Glomerular visceral epithelial cell (primary cell): Measurements from ENCODE around the gene NUDC.
"Not testable (repeated sequence)": the region's sequence is repeated elsewhere in the genome, so short reads cannot be mapped to it uniquely, and the experiment has no call there.

Experiments used
- DNase-seq: peaks from one replicate; pipeline ENCODE4 v3.0.0-alpha.2; 2016; ENCODE audit errors: extremely low spot score

Gene NUDC

DNA sequence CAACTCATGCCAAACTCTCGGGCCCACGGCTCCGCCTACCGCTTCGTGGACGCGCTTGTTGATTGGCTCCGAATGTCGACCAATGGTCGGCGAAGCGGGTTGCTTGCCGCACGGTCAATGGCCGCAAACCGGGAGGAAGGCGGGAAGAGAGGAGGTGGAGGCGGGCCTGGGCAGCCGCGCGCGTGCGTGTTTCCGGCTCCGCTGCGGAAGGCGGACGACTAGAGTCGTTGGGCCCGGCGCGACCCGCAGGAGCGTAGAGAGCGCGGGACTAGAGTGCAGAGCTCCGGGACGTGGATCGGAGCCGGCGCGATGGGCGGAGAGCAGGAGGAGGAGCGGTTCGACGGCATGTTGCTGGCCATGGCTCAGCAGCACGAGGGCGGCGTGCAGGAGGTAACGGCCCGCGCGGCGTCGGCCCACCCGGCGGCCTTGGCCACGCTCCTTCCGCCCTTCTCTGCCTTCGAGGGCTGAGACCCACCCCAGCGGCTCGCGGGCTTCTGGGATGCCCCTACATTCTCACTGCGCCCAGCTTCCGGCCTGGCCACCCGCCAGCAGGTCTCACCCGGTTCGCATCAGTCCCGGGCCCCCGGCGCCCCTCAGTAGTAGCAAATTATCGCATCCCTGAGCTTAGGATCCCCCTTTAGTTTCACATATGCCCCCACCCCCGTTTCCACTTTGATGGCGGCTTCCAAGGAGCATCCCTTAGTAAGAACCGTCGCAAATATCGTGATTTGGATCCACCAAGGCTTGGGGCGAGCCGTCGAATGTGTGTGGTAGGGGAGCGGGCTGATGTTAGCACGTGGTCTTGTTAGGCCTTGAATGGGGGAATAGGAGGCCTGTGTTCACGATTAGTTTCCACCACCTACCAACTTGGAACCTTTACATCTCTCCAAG lies at the start of gene NUDC:
Gene NUDC (plus strand): TSS at position 204 of the 891 bp plus-strand sequence. CDS start 106 bp downstream, at position 310.
- peak; percentile 97 for DNase-seq

DNA sequence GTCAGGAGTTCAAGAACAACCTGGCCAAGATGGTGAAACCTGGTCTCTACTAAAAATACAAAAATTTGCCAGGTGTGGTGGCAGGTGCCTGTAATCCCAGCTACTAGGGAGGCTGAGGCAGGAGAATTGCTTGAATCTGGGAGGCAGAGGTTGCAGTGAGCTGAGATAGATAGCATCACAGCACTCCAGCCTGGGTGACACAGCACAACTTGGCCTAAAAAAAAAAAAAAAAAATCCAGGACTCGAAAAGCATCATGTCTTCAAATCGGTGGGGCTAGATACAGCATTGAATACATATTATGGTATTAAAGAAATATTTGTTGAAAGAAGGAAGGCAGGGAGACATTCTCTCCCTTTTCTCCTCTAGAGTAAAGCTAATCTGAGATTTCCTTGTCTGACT lies 48.4 kb upstream of the NUDC start:
- DNase-seq = not testable (repeated sequence)

DNA sequence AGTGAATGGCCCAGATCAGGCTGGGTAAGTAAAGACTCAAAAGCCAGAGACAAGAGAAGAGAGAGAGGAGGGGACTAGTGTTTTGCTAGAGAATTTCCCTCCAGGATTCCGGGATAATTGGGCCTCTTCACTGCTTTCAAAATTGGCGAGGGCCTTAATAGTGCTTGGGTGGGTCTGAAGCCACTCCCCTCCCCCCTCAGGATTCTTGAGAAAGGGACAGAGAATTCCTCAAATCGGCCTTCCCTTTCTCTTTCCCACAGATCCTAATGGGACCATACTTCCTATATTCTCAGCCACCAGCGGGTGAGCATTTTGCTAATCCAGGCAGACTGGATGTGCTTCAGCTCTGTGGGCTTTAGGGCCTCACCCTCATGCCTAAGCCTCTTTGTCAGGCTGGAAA lies 46.6 kb upstream of the NUDC start:
- no peak for DNase-seq

DNA sequence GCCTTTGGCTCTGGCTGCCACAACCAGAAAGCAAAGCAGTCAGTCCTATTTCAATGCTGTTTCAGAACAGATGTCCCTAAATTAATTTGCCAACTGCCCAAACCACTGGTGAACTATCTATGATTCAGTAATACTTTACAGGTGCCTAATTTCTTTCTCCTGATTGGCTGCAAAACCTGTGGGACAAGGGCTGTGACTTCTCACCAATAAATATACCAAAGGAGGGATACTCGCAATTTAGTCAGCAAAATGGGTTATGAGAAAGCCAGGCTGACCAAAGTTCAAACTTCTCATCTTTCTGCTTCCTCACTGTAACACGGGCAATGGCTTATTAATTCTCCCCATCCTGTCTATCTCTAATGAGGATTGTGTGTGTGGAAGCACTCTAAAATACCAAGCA lies 44.2 kb upstream of the NUDC start:
- DNase-seq = no peak

DNA sequence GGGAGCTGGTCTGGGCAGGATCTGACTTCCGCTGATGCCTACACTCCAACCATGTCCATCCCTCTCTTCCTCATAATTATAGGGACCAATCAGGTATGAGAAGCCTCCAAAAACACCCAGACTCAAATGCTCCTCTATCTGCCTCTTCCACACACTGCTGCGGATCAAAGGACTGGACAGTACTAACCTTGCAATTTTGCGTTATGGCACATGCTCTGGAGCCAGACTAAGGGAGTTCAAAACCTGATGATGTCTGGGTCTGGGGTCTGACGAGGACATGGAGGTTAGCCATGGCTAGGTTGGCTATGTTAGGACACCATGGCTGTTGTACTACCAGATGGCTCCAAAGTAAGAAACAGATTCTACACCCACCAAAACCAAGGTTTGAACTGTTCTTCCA lies 41.8 kb upstream of the NUDC start:
- no peak for DNase-seq

DNA sequence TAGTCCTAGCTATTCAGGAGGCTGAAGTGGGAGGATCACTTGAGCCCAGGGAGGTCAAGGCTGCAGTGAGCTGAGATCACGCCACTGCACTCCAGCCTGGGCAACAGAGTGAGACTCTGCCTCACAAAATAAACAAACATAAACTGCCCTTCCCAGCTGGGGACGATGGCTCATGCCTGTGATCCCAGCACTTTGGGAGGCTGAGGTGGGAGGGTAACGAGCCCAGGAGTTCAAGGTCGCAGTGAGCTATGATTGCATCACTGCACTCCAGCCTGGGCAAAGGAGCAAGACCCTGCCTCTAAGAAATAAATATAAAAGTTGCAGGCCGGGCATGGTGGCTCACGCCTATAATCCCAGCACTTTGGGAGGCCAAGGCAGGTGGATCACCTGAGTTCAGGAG lies 39.9 kb upstream of the NUDC start:
- not testable (repeated sequence) for DNase-seq

DNA sequence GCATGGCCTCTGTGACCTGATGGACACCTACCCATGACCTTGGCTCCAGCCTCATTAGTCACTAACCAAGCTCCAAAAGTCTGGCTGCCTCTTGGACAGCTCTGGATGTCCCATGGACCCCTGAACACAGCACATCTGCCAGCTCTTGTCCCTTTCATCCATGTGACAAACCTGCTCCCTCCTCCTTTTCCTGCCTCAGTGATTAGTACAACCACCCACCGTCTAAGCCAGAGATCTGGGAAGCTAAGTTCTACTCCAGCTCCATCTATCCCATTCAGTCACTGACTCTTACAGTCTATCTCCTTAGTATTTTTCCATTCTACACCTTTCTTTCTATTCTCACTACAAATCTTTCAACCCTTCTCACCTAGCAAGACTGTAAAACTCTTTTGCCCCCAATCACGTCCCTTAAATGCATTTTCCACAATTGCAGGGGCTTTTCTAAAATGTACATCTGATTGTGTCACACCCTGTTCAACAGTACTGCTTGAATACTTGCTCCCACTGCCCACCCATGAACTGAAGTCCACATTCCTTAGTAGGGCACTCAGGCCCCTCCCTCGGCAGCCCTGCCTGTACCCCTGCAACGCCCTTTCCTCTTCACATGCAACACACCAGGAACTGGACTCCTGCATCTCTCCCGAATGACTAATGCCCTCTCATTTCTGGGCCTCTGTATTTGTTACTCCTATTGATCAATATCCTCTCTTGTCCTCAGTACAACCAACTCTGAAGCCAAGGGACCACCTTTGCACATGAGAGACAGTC lies 38.7 kb upstream of the NUDC start:
- DNase-seq = no peak

DNA sequence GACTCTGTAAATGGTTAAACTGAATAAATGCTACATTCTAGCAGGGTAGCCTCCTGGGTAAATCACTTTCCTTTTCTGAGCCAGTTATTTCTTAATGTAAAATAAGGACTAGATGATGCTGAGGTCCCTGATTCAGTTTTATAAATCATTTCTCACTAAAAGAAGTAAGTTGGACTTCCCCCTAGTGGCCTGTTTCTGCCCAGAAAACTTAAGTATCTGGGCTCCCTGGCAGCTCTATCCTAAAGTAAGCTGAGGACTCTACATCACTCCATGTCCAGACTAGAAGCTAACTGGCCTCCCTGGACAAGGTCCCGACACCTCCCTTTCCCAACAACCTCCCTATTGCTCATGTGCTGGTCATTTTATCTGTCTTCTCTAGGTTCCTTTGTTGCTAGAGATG lies 34.4 kb upstream of the NUDC start:
- DNase-seq = peak; percentile 49

DNA sequence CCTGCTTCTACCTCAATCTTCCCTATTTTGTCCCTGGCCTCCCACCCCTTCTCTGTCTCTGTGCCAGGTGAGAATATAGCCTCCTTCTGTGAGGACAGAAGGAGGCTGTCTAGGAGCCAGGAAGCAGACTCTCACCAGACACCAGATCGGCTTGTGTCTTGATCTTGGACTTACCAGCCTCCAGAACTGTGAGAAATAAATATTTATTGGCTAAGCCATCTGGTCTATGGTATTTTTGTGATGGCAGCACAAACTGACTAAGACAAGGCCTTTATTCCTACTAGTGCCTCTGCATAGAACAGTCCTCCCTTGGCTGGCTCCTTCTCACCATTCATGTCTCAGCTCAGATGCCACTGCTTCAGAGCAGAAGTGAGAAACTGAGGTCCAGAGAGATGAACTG lies 33.3 kb upstream of the NUDC start:
- DNase-seq = no peak

DNA sequence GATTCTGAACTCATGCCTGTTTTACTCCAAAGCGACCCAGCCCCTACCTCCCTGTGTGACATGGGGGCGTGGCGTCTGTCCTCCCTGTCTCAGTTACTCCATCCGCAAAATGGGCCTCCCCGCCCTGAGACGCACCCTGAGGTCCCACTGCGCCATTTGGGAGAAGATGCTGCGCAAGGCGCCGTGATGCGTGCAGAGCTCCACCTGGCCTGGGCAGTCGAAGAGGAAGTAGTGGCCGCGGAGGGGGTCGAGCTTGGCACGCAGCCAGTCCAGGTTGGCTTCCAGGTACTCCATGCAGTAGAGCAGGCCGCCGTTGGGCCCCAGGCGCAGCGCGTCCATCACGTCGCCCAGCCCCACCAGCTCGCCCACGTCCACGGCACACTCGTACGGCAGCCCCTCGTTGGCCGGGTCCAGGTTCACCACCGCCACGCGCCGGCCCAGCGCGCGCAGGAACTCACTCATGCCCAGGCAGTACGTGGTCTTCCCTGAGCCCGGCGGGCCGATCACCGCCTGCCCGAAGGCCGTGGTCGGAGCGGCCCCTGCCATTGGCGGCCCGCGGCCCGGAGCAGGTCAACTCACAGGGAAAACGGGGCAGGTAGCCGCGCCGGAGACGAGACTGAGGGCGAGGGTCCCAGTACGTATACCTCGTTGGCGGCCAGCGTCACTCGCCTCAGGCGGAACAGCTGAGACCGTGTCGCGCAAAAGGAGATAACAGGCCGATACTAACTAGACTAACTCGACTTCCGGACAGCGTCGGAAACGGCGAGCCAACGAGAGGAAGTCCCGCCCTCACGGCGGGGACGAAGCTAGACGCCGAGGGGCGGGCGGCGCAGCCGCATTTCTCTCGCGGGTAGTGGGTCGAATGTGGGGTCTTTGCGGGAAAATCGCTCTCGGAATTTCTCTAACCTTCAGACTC lies 31.7 kb upstream of the NUDC start, which contains the start of gene GPN2:
Gene GPN2 (minus strand): TSS at position 733 of the 916 bp plus-strand sequence. CDS start 187 bp downstream, at position 546.
- peak; percentile 67 for DNase-seq

DNA sequence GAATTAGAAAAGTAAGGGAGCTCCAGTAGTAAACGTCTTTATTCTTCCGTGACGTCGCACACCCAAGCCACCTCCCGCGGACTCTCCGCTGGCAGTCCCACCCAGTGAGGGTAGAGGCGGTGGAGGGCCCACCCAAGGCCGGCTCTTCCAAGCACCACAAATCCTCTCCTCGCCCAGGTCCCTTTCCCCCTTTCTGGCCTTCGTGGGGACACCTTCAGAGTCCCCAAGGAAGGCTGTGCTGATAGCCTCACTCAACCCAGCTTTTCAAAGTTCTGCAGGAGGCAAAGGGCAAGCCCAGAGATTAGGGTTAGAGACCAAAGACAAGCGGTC lies 31.1 kb upstream of the NUDC start:
- DNase-seq = no peak

DNA sequence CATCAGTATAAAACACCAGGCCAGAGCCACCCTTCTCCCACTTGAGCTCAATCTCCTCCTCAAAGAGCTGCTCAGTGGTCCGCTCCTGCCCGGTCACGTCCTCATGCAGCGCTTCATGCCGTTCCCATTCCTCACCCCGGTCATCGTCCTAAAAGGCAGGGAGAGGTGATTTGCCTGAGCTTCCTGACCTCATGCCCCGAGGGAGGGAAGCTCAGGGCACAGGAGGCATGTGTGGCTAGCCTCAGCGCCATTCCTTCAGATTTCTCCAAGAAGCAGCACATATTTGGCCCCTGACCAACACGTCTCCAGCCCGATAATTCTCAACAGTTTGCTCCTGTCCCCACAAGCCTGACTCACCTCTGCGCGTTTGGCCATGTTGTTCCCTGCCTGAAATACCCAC lies 27.3 kb upstream of the NUDC start:
- DNase-seq = no peak

DNA sequence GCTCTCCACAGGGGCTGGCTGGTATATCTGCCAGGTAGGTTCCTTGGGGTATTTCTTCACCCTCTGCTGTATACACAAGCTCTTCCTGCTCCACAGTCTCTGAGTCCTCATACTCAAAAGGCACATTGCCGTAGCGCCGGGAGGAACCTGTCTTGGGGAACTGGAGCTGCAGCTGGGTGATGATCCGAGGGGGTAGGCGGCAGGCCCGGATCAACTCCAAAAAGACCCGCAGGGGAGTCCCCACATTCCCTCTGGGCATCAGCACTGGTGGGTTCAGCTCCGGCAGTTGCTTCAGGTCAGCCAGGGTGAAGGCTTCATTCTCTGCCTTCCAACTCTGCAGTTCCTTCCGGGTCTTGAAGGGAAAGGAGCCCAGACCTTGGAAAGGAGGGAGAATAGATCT lies 24.2 kb upstream of the NUDC start:
- no peak for DNase-seq

DNA sequence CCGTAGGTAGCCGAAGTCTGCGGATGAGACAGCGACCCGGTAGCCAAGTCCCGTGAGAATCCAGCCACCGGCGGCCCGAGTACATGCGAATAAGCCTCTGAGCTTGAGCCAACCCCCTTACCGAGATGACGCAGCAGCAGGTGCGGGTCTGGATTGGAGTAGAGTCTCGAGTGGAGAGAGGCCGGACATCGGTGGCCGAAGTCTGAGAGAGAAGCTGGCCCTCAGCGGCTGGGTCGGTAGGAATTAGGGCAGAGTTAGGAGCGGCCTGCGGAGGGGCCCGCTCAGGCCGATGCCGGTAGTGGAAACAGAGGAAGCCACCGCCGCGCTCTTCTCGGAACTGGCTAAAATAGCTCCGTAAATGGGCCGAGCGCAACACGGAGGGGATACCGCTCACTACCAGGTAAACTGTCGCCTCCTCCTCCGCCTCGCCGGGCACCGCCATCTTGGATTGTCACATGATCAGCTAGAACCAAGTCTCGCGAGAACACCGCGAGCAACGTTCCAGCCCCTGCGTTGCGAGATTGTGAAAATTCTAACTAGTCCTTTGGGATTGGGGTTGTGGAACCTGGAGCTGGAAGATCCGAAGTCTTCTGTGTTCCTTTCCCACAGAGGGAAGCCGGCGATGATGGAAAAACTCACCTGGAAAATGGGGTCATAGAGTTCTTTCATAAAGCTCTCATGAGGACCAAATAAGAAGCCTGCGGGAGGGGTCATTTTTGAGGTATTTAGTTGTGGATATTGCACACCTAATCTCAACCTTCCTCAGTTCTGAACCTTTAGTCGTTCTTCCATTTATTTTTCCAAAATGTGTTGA lies 21.3 kb upstream of the NUDC start, which contains the start of gene GPATCH3:
Gene GPATCH3 (minus strand): TSS at position 467 of the 814 bp plus-strand sequence. CDS start 25 bp downstream, at position 442.
- peak; percentile 91 for DNase-seq

DNA sequence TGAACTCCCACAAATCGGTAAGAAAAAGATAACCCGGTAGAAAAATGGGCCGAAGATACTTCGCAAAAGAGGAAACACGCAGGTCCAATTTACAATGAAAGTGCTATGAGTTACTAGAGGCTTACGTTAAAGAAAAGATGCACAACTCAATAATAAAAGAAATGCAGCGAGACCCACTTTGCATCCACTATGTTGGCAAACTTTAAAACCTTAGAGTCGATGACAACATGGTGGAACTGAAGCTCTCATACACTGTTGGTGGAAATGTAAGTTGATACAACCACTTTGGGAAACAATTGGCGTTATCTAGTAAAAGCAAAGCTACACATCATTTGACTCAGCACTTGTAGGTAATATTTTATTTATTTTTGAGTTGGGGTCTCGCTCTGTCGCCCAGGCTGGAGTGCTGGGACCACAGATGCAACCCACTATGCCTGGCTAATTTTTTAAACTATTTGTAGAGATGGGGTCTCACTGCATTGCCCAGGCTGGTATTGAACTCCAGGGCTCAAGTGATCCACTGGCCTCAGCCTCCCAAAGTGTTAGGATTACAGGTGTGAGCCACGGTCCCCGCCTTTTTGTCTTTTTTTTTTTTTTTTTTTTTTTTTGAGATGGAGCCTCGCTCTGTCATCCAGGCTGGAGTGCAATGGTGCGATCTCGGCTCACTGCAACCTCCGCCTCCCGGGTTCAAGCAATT lies 20.6 kb upstream of the NUDC start:
- DNase-seq = no peak

DNA sequence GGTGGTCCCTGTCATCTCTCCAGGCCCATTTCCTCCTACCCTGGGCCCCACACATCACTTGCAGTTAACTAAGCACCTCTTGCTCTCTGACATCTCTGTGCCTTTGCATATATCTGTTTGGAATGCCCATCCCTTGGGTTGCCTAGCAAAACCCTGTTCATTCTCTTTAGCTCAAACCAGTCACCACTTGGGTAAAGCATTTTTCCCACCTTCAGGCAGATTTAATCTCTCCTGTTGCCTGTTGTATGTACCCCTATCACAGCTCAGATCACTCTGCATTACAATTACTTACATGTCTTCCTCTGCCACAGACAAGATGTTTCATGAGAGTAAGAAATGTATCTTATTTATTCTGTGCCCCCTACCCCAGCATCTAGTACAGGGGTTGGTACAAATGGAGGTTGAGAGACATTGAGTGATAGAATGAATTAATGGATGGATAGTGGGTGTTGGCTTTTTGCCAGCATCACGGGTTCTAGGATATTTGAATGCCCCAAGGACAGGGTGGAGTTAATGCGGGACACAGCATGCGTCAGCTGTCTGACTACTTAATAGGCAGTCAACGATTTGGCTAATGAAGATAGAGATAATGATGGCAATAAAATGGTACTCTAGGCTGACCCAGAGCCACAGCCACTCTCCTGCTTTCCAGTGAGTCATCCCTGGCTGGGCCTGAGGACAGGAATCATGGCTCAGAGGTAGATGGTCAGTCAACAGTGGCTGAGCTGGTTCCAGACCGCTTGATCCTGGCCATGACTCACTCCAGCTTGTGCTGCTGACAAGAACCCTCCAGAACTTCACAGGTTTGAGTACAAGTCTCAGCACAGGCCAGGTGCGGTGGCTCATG lies 14.2 kb upstream of the NUDC start:
- DNase-seq = peak; percentile 92

DNA sequence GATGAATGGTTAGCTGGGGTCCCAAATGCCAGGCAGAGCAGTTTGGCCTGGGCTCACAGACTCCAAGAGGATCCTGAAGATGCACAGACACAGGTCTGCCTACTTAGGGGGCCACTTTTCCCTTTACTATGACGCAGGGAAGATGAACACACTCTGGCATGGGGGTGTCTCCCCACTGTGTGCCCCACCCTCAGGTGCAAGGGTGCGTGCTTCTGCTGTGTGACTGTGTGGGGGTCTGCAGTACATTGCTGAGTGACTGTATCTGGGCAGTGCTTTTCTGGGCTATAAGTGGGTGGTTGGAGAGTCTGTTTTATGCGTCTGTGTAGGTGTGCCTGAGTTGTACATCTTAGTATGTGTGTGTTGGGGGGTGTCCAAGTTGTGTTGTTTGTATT lies 11.6 kb upstream of the NUDC start:
- DNase-seq = no peak

DNA sequence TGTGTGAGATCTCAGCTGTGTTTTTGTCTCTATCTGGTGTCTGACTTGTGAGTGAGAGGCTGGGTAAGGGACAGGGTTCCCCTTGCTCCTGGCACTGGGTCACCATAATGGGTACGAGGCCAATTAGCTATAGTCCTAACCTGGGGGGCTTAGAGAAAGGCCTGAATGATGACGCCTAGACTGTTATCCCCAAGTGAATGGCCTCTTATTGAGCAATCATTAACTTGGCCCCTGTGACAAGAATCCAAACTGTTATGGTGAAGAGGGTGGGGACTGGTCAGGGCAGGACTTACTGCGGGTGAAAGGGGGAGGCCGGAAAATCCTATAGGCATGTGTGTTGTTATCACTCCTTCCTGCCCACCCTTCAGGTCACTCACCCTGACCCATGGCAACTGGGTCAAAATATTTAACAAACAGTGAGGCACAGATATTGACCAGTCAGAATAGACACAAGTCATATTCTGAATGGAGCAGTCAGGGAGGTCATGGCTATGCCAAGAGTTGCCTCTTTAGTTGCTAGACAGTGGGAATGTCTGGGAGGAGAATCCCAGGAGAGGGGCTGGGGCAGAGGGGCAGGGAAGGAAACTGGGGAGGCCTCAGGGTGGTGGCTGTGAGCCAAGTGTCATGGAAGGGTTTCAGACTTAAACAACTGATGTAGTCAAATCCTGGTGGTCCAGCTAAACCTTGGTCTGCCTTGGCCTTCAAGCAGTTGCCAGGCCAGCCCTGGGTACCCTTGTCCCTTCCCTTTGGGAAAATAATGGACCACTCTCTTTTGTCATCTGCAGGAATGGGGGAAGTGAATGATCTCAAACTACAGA lies 11.0 kb upstream of the NUDC start:
- no peak for DNase-seq
